GDM1 (cell line): ENCODE results near the gene PRB2.
"Not testable (repeated sequence)": the region's sequence is repeated elsewhere in the genome, so short reads cannot be mapped to it uniquely, and the experiment has no call there.

Experiments used
- DNase-seq: peaks from one replicate; lab custom pipeline; 2025; lab: John Stamatoyannopoulos, UW

Gene PRB2

GRCh38 chr12:11395467-11395866 is at the start of gene PRB2:
Gene PRB2 (minus strand): TSS chr12:11395567. CDS start chr12:11395529, 38 bp downstream.
- not testable (repeated sequence) for DNase-seq

- no peak for DNase-seq
These were observed 42.6 kb upstream of the PRB2 start for GRCh38 chr12:11437966-11438365.

- DNase-seq, result no peak
These were observed 38.3 kb upstream of the PRB2 start for GRCh38 chr12:11433664-11434063.

- DNase-seq, result no peak
These were observed 36.1 kb upstream of the PRB2 start for GRCh38 chr12:11431486-11431885.

- DNase-seq, result no peak
These were observed 32.0 kb upstream of the PRB2 start for GRCh38 chr12:11427341-11427740.

- DNase-seq, result no peak
These were observed 17.4 kb upstream of the PRB2 start for GRCh38 chr12:11412731-11413130.

- DNase-seq, result no peak
These were observed 12.7 kb upstream of the PRB2 start for GRCh38 chr12:11408096-11408495.

GRCh38 chr12:11397366-11397765 is 2.0 kb upstream of the PRB2 start:
- no peak for DNase-seq

GRCh38 chr12:11391456-11391855 is 3.9 kb downstream of the PRB2 start:
- DNase-seq, result not testable (repeated sequence)

- not testable (repeated sequence) for DNase-seq
These were observed 17.9 kb downstream of the PRB2 start for GRCh38 chr12:11377420-11377819.

GRCh38 chr12:11361151-11361550 is 34.2 kb downstream of the PRB2 start:
- no peak for DNase-seq

GRCh38 chr12:11360205-11360883 is 35.0 kb downstream of the PRB2 start:
- DNase-seq, result not testable (repeated sequence)

GRCh38 chr12:11351736-11352135 is 43.6 kb downstream of the PRB2 start:
- not testable (repeated sequence) for DNase-seq

GRCh38 chr12:11348439-11348838 is 46.9 kb downstream of the PRB2 start:
- no peak for DNase-seq

- DNase-seq, result no peak
These were observed 47.6 kb downstream of the PRB2 start for GRCh38 chr12:11347810-11348209.

GRCh38 chr12:11344500-11344899 is 50.9 kb downstream of the PRB2 start:
- DNase-seq, result no peak
